GM23338 (cell line): Measurements from ENCODE around the gene SLC27A4. TPM values are rescaled to one million over a fixed set of nuclear protein-coding genes. Genes with fewer than 3 reads are reported as not detected.

ENCODE experiments used
- ATAC-seq: fragments of 200-7000 bp; cut with Tn5 transposase; 3 replicates; pipeline ENCODE4 v1.9.1; 2020
- DNase-seq: peaks from one replicate; pipeline ENCODE4 v3.0.0-alpha.2; 2015; ENCODE audit warnings: low spot score
- H2AFZ ChIP-seq: fragments of 200-600 bp; sonication (generic); 2 replicates; pipeline ENCODE4 v1.8.0; 2016; ENCODE audit warnings: antibody characterized with exemption, mild to moderate bottlenecking, moderate library complexity
- H3F3A ChIP-seq: fragments of 200-600 bp; sonication (generic); replicated peaks from 2 replicates; pipeline ENCODE4 v1.8.0; 2017; ENCODE audit warnings: antibody characterized with exemption, mixed run types, low read depth
- H3K27ac ChIP-seq: fragments of 200-600 bp; sonication (generic); 2 replicates; pipeline ENCODE4 v1.6.1; 2016; ENCODE audit warnings: low read depth
- H3K27me3 ChIP-seq: fragments of 200-600 bp; sonication (generic); 2 replicates; pipeline ENCODE4 v1.8.0; 2016; ENCODE audit warnings: mild to moderate bottlenecking, mixed run types, moderate library complexity; ENCODE audit not compliant: insufficient read depth
- H3K36me3 ChIP-seq: fragments of 200-600 bp; sonication (generic); 2 replicates; pipeline ENCODE4 v1.8.0; 2016; ENCODE audit warnings: mild to moderate bottlenecking; ENCODE audit not compliant: insufficient read depth
- H3K4me1 ChIP-seq: fragments of 200-600 bp; sonication (generic); 2 replicates; pipeline ENCODE4 v1.8.0; 2016; ENCODE audit warnings: mild to moderate bottlenecking, moderate library complexity; ENCODE audit not compliant: insufficient read depth
- H3K4me2 ChIP-seq: fragments of 200-600 bp; sonication (generic); 2 replicates; pipeline ENCODE4 v1.7.1; 2017; ENCODE audit warnings: mixed run types
- H3K4me3 ChIP-seq: fragments of 200-600 bp; sonication (generic); 2 replicates; pipeline ENCODE4 v1.6.1; 2016; ENCODE audit warnings: mixed run types
- H3K79me2 ChIP-seq: fragments of 200-600 bp; sonication (generic); replicated peaks from 2 replicates; pipeline ENCODE4 v1.8.0; 2017; ENCODE audit warnings: mild to moderate bottlenecking; ENCODE audit not compliant: insufficient read depth
- H3K9me2 ChIP-seq: fragments of 200-600 bp; sonication (generic); 2 replicates; pipeline ENCODE4 v1.8.0; 2017; ENCODE audit not compliant: insufficient read depth
- H4K20me1 ChIP-seq: fragments of 200-600 bp; sonication (generic); replicated peaks from 2 replicates; pipeline ENCODE4 v1.8.0; 2017; ENCODE audit warnings: mild to moderate bottlenecking; ENCODE audit not compliant: insufficient read depth
- H3K27ac Mint-ChIP-seq: 2 replicates; pipeline ENCODE4 v1.8.0; 2020; ENCODE audit warnings: inconsistent platforms, mild to moderate bottlenecking, moderate library complexity, mixed read lengths
- H3K27me3 Mint-ChIP-seq: 3 replicates; pipeline ENCODE4 v1.8.0; 2022; ENCODE audit warnings: low read depth, mild to moderate bottlenecking, moderate library complexity, mixed read lengths, inconsistent platforms; ENCODE audit not compliant: insufficient read depth, poor library complexity
- H3K36me3 Mint-ChIP-seq: 3 replicates; pipeline ENCODE4 v1.8.0; 2021; ENCODE audit warnings: low read depth, mild to moderate bottlenecking, inconsistent platforms, moderate library complexity, mixed read lengths
- H3K4me1 Mint-ChIP-seq: 3 replicates; pipeline ENCODE4 v1.8.0; 2020; ENCODE audit warnings: mild to moderate bottlenecking, inconsistent platforms, mixed read lengths
- H3K4me3 Mint-ChIP-seq: 3 replicates; pipeline ENCODE4 v1.8.0; 2021; ENCODE audit warnings: moderate library complexity, mild to moderate bottlenecking, inconsistent platforms, mixed read lengths
- H3K9me3 Mint-ChIP-seq: 3 replicates; pipeline ENCODE4 v1.8.0; 2020; ENCODE audit warnings: moderate library complexity, mild to moderate bottlenecking, inconsistent platforms, mixed read lengths
- CREB1 ChIP-seq: fragments of 250-450 bp; sonication (Bioruptor Pico); IDR thresholded peaks from 2 replicates; pipeline ENCODE4 v1.5.0; 2020; ENCODE audit warnings: low read depth, mild to moderate bottlenecking, moderate library complexity
- EZH2 ChIP-seq: fragments of 200-600 bp; sonication (generic); IDR thresholded peaks from one replicate; pipeline ENCODE4 v1.8.0; 2017; ENCODE audit warnings: antibody characterized with exemption, mild to moderate bottlenecking, low read depth; ENCODE audit not compliant: unreplicated experiment
- EZH2phosphoT487 ChIP-seq: fragments of 200-600 bp; sonication (generic); IDR thresholded peaks from one replicate; pipeline ENCODE4 v1.8.1; 2018; ENCODE audit warnings: antibody characterized with exemption; ENCODE audit not compliant: unreplicated experiment
- JUNB ChIP-seq: IDR thresholded peaks from one replicate; pipeline ENCODE4 v1.6.1; 2016; ENCODE audit warnings: antibody characterized with exemption; ENCODE audit not compliant: unreplicated experiment
- NANOG ChIP-seq: IDR thresholded peaks from 2 replicates; pipeline ENCODE4 v1.6.1; 2016; ENCODE audit warnings: antibody characterized with exemption, borderline replicate concordance
- POLR2AphosphoS5 ChIP-seq: IDR thresholded peaks from 2 replicates; pipeline ENCODE4 v1.6.1; 2016; ENCODE audit warnings: antibody characterized with exemption, low read depth
- STAT1 ChIP-seq: IDR thresholded peaks from one replicate; pipeline ENCODE4 v1.6.1; 2016; ENCODE audit warnings: antibody characterized with exemption; ENCODE audit not compliant: unreplicated experiment
- ZNF331 ChIP-seq: fragments of 250-450 bp; sonication (Bioruptor Pico); IDR thresholded peaks from 2 replicates; pipeline ENCODE4 v1.5.0; 2020; ENCODE audit warnings: low read depth, mild to moderate bottlenecking, moderate library complexity
- polyA plus RNA-seq: library from polyadenylated mRNA; unstranded; fragments of >200 nt; fragmentation: Nextera tagmentation; extraction: Ambion mirVana; gene quantifications from 2 replicates; pipeline ENCODE4 v1.2.1, GENCODE V29; 2016
- total RNA-seq: library from RNA; depleted of rRNA; stranded (reverse); fragments of >200 nt; shearing (Covaris generic); gene quantifications from 2 replicates; pipeline ENCODE4 v1.2.3, GENCODE V29; 2014
- TF ChIP-seq, protein P1 (sequence below): IDR thresholded peaks from one replicate; pipeline ENCODE4 v1.6.1; 2018; ENCODE audit warnings: antibody characterized with exemption; ENCODE audit not compliant: unreplicated experiment
- TF ChIP-seq, protein P2 (sequence below), 2 experiments: fragments of 200-600 bp in 1 of 2; sonication (generic) in 1 of 2; conservative IDR thresholded peaks; 2 replicates each; pipeline versions ENCODE4 v1.5.1 to v1.6.1; 2016 to 2017; ENCODE audit warnings: antibody characterized with exemption in 2 of 2, low read depth in 2 of 2, mild to moderate bottlenecking in 2 of 2, moderate library complexity in 1 of 2

Gene SLC27A4
- total and polyA plus RNA-seq, 2 experiments from 2014 or later, result 7.9 to 25.3 TPM

DNA sequence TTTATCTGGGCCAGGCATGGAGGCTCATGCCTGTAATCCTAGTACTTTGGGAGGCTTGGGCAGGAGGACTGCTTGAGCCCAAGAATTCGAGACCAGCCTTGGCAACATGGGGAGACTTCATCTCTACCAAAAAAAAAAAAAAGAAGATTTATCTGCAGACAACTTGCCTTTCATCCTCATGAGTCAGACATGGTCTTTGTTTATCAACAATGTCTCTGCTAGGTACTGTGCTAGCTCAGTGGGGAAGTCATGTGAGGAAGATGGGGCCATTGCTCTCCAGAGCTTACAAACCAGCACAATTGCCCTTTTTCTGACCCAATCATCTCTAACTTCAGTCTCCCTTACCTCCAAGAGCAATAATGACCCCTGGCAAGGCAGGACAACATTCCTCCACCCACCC lies 32.5 kb downstream of the SLC27A4 start (continued):
- TF ChIP-seq, protein P1, sequence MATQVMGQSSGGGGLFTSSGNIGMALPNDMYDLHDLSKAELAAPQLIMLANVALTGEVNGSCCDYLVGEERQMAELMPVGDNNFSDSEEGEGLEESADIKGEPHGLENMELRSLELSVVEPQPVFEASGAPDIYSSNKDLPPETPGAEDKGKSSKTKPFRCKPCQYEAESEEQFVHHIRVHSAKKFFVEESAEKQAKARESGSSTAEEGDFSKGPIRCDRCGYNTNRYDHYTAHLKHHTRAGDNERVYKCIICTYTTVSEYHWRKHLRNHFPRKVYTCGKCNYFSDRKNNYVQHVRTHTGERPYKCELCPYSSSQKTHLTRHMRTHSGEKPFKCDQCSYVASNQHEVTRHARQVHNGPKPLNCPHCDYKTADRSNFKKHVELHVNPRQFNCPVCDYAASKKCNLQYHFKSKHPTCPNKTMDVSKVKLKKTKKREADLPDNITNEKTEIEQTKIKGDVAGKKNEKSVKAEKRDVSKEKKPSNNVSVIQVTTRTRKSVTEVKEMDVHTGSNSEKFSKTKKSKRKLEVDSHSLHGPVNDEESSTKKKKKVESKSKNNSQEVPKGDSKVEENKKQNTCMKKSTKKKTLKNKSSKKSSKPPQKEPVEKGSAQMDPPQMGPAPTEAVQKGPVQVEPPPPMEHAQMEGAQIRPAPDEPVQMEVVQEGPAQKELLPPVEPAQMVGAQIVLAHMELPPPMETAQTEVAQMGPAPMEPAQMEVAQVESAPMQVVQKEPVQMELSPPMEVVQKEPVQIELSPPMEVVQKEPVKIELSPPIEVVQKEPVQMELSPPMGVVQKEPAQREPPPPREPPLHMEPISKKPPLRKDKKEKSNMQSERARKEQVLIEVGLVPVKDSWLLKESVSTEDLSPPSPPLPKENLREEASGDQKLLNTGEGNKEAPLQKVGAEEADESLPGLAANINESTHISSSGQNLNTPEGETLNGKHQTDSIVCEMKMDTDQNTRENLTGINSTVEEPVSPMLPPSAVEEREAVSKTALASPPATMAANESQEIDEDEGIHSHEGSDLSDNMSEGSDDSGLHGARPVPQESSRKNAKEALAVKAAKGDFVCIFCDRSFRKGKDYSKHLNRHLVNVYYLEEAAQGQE, result no peak
- no peak for TF ChIP-seq JUNB
- no peak for TF ChIP-seq CREB1 (CRISPR knock-in tag)
- no peak for TF ChIP-seq ZNF331 (CRISPR knock-in tag)
- TF ChIP-seq POLR2AphosphoS5, result no peak

- Histone ChIP-seq H3K36me3 (0 out of 2 replicates have a peak, but pooled peaks cover 6% of the 10 kb centered on the region), H3K4me1 (peaks cover 7% of the 10 kb centered on the region), H4K20me1 (peaks cover 16% of the 10 kb centered on the region), H3K4me3 (no peak overlapping the region), H3K27ac (no peak overlapping the region), H3F3A (peaks cover 9% of the 10 kb centered on the region; the same call in 1 of the 2 replicates), H3K9me2 (no peaks in the 10 kb centered on the region), H3K4me2 (no peak overlapping the region), H3K79me2 (peaks cover 37% of the 10 kb centered on the region), H2AFZ (no peak overlapping the region), H3K27me3 (peaks cover 12% of the 10 kb centered on the region; the same call in 1 of the 2 replicates)
- Mint-ChIP-seq H3K27me3 (peaks cover 17% of the 10 kb centered on the region), H3K4me1 (peaks cover 27% of the 10 kb centered on the region), H3K4me3 (no peak overlapping the region), H3K27ac (no peak overlapping the region), H3K36me3 (peaks cover 9% of the 10 kb centered on the region), H3K9me3 (no peaks in the 10 kb centered on the region; the same call in 2 of the 3 replicates)
- no peak for DNase-seq
- no peak for ATAC-seq
- TF ChIP-seq, protein P2, sequence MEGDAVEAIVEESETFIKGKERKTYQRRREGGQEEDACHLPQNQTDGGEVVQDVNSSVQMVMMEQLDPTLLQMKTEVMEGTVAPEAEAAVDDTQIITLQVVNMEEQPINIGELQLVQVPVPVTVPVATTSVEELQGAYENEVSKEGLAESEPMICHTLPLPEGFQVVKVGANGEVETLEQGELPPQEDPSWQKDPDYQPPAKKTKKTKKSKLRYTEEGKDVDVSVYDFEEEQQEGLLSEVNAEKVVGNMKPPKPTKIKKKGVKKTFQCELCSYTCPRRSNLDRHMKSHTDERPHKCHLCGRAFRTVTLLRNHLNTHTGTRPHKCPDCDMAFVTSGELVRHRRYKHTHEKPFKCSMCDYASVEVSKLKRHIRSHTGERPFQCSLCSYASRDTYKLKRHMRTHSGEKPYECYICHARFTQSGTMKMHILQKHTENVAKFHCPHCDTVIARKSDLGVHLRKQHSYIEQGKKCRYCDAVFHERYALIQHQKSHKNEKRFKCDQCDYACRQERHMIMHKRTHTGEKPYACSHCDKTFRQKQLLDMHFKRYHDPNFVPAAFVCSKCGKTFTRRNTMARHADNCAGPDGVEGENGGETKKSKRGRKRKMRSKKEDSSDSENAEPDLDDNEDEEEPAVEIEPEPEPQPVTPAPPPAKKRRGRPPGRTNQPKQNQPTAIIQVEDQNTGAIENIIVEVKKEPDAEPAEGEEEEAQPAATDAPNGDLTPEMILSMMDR (conservative IDR thresholded peaks at IDR 0.05; ENCODE audit: low read depth in 2 of 2), result no peak
- TF ChIP-seq, protein P1, result no peak
- TF ChIP-seq EZH2, result no peak
- no peak for TF ChIP-seq ZNF331 (CRISPR knock-in tag)
- no peak for TF ChIP-seq NANOG
- no peak for TF ChIP-seq EZH2phosphoT487
- no peak for TF ChIP-seq STAT1
- no peak for TF ChIP-seq POLR2AphosphoS5
- TF ChIP-seq CREB1 (CRISPR knock-in tag), result no peak
These were observed 33.9 kb downstream of the SLC27A4 start for GRCh38 chr9:128374221-128374675.
